Fibroblast of lung (primary cell): Measurements from ENCODE around the gene CDS2.

Experiments
- EZH2 ChIP-seq: IDR thresholded peaks from 2 replicates; pipeline ENCODE4 v1.5.1; 2012; ENCODE audit warnings: low read length, control low read depth, mild to moderate bottlenecking; ENCODE audit errors: missing control alignments
- TF ChIP-seq, protein P1 (sequence below), 2 donors: IDR thresholded peaks in 1 of 2; conservative IDR thresholded peaks in 1 of 2; 1 replicate in 1 of 2; 2 replicates in 1 of 2; pipeline ENCODE4 v1.5.1; 2011 to 2012; ENCODE audit warnings: low read length in 2 of 2, control low read depth in 1 of 2, inconsistent platforms in 1 of 2, low read depth in 1 of 2, mild to moderate bottlenecking in 1 of 2

DNA sequence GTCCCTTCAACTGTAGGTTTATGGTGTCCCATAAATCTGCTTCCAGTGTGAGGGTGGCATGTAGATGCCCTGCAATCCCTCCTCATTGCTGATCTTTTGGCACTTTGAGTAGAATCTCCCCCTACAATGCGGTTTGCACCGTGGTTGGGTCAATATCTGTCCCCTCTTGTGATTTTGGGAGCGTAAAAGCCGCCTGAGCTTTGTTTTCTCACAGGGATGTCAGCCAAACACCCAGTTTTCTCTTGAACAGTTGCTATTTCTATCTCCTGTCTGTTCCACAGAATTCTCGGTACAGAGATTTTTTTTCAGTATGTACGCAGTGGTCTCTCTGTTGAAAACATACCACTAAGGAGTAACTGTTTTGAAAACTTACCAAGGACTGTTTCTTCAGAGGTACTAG lies 21.8 kb downstream of the CDS2 start:
- TF ChIP-seq, protein P1, sequence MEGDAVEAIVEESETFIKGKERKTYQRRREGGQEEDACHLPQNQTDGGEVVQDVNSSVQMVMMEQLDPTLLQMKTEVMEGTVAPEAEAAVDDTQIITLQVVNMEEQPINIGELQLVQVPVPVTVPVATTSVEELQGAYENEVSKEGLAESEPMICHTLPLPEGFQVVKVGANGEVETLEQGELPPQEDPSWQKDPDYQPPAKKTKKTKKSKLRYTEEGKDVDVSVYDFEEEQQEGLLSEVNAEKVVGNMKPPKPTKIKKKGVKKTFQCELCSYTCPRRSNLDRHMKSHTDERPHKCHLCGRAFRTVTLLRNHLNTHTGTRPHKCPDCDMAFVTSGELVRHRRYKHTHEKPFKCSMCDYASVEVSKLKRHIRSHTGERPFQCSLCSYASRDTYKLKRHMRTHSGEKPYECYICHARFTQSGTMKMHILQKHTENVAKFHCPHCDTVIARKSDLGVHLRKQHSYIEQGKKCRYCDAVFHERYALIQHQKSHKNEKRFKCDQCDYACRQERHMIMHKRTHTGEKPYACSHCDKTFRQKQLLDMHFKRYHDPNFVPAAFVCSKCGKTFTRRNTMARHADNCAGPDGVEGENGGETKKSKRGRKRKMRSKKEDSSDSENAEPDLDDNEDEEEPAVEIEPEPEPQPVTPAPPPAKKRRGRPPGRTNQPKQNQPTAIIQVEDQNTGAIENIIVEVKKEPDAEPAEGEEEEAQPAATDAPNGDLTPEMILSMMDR (conservative IDR thresholded peaks at IDR 0.05 in 1 of 2, IDR thresholded peaks at IDR 0.05 in 1 of 2; ENCODE audit: low read depth in 1 of 2, low read length in 2 of 2) = no peak
- TF ChIP-seq EZH2 = no peak
